ENCODE measurements around the gene TPTE2. TPM values are rescaled to one million over a fixed set of nuclear protein-coding genes. Genes with fewer than 3 reads are reported as not detected.

The TPTE2 gene
- total RNA-seq, 1 experiment from 2014 or later = not detected

DNA sequence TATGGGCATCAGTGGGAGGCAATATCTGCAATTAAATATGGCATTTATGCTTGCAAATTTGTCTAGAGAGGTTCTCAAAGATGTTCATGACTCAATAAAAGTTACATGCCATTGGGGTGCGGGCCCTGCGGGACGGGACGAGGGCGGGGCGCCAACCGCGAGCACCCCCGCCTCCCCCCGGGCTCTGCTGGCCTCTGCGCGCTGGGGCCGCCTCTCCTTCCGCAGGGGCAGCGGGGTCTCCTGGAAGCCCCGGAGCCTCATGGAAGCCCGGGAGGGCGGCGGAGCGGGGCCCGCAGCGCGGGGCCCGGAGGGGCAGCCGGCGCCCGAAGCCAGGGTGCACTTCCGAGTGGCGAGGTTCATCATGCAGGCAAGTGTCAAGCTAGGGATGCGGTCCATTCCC, 179.2 kb downstream of the TPTE2 start:
- CTCF ChIA-PET = no interaction called here
- TF ChIP-seq, protein P1, sequence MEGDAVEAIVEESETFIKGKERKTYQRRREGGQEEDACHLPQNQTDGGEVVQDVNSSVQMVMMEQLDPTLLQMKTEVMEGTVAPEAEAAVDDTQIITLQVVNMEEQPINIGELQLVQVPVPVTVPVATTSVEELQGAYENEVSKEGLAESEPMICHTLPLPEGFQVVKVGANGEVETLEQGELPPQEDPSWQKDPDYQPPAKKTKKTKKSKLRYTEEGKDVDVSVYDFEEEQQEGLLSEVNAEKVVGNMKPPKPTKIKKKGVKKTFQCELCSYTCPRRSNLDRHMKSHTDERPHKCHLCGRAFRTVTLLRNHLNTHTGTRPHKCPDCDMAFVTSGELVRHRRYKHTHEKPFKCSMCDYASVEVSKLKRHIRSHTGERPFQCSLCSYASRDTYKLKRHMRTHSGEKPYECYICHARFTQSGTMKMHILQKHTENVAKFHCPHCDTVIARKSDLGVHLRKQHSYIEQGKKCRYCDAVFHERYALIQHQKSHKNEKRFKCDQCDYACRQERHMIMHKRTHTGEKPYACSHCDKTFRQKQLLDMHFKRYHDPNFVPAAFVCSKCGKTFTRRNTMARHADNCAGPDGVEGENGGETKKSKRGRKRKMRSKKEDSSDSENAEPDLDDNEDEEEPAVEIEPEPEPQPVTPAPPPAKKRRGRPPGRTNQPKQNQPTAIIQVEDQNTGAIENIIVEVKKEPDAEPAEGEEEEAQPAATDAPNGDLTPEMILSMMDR (IDR thresholded peaks at IDR 0.05; ENCODE audit: unreplicated experiment) = no peak
- no peaks in the 10 kb centered on the region for H3K36me3 Mint-ChIP-seq (ENCODE audit: insufficient read depth, unreplicated experiment)
- intact Hi-C loops (cut with micrococcal nuclease; ENCODE audit: unreplicated experiment) = no loop called here
- no peaks in the 10 kb centered on the region for H3K27me3 Mint-ChIP-seq (ENCODE audit: unreplicated experiment)
- H3K27ac Mint-ChIP-seq (ENCODE audit: unreplicated experiment) = no peak overlapping the region
- H3K4me1 Mint-ChIP-seq (ENCODE audit: low read depth, unreplicated experiment) = no peaks in the 10 kb centered on the region
- DNase-seq = no peak
- no TSS peak for BruUV-seq (replicated peaks)
- no peak overlapping the region for H3K4me3 Mint-ChIP-seq (ENCODE audit: low read depth, unreplicated experiment)
- H3K9me3 Mint-ChIP-seq (ENCODE audit: low read depth, unreplicated experiment) = no peaks in the 10 kb centered on the region

Other genes with a start within 250 kb of the TPTE2 start
- gene MPHOSPH8, start 72.1 kb upstream of the TPTE2 start, total RNA-seq (2022) = 17.5 and 17.8 TPM in 2 replicates
- 60.7 and 62.3 TPM in 2 replicates for gene PSPC1, start 221.4 kb upstream of the TPTE2 start, total RNA-seq (2022)